NCI-H2196 treated with DMSO at 0.1 percent for 48 hours (cell line): ENCODE data around the gene MYL6B.

Experiments used
- DNase-seq: peaks from one replicate; lab custom pipeline; 2025; ENCODE audit not compliant: unreplicated experiment; lab: John Stamatoyannopoulos, UW

Gene MYL6B

GRCh38 chr12:56204275-56204674 is 51.9 kb downstream of the MYL6B start:
- no peak for DNase-seq

DNA sequence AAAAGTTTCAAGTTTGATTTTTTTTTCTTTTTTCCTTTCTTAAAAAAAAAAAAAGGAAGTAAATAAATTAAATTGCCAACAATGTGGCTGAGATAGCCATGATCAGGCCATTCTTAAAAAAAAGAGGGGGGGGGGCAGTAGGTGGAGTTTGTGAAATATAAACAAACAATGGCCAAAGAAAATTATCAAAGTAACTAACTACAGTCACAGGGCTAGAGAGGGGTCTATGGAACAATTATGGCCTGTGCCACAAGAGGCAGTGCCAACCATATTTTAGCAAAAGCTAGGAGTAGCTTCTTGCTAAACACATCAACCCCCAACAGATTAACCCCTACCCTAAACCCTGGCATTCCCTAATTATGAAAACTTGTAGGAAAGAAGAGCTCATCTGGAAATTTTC is 53.1 kb downstream of the MYL6B start:
- no peak for DNase-seq

DNA sequence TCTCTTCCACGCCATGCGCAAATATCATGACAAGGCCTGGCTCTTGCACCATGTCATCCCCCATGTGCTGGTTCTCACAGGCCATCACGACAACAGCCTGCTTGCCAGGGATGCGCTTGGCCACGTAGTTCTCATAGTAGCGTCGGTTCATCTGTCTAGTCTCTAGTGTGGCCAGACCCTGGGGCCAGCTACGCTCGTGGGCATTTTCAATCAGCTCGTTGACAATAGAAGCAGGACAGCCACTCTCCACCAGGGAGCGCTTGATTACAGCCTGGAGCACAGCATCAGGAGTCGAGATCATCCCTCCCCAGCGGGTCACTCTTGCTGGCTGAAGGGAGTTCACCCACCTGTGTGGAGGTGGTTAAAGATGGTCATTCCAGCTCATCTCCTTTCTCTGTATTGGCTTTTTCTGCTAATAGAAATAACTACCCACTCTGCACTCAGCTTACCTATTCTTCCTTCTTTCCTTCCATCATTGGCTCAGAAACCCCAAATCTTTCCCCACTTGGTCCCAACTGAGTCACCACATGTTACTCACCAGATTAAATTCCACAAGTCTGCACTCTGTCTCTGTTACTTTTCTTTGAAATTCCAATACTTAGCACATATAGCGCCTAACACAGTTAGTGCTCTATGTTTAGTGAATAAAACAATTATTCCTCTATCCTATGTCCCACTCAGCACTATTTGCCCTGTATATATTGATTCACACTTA is 54.2 kb downstream of the MYL6B start:
- no peak for DNase-seq
